Measurements from ENCODE around the gene CYP1A2.

CYP1A2 gene

DNA sequence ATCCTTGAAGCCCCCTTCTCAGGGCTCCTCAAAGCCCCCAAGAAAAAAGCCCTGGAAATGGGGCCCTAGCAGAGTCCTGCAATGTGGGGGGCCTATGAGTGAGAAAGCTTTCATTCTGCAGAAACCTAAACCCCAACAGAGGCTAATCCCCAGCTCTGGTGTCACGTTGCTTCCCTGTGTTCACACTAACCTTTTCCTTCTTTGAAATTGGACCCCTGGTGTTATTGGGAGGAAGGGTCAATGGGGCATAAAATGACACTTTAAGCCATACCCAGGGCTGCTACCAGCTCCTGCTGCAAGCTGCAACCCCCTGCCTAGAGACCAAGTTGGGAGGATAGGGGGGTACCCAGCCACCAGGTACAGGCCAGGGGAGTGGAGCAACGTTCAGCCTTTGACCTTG lies 2.1 kb downstream of the CYP1A2 start:
- no peak overlapping the region for H3K27ac ChIP-seq
- TF ChIP-seq, protein P1, sequence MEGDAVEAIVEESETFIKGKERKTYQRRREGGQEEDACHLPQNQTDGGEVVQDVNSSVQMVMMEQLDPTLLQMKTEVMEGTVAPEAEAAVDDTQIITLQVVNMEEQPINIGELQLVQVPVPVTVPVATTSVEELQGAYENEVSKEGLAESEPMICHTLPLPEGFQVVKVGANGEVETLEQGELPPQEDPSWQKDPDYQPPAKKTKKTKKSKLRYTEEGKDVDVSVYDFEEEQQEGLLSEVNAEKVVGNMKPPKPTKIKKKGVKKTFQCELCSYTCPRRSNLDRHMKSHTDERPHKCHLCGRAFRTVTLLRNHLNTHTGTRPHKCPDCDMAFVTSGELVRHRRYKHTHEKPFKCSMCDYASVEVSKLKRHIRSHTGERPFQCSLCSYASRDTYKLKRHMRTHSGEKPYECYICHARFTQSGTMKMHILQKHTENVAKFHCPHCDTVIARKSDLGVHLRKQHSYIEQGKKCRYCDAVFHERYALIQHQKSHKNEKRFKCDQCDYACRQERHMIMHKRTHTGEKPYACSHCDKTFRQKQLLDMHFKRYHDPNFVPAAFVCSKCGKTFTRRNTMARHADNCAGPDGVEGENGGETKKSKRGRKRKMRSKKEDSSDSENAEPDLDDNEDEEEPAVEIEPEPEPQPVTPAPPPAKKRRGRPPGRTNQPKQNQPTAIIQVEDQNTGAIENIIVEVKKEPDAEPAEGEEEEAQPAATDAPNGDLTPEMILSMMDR (conservative IDR thresholded peaks at IDR 0.05) = no peak

DNA sequence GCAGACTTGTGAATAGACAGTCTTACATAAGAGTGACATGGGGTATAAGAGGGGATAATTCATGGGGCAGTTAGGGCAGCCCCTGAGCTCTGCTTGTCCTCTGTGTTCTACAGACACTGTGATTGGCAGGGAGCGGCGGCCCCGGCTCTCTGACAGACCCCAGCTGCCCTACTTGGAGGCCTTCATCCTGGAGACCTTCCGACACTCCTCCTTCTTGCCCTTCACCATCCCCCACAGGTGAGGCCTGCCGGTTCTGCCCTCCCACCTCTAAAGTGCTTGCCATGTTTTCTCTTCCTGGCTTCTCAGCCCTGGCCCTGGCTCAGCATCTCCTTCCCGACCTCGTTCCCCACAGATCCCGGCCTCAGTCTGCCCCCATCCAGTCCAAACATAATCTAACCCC lies 3.4 kb downstream of the CYP1A2 start:
- no peak overlapping the region for H3K27ac ChIP-seq
- TF ChIP-seq, protein P1 (conservative IDR thresholded peaks at IDR 0.05) = no peak

DNA sequence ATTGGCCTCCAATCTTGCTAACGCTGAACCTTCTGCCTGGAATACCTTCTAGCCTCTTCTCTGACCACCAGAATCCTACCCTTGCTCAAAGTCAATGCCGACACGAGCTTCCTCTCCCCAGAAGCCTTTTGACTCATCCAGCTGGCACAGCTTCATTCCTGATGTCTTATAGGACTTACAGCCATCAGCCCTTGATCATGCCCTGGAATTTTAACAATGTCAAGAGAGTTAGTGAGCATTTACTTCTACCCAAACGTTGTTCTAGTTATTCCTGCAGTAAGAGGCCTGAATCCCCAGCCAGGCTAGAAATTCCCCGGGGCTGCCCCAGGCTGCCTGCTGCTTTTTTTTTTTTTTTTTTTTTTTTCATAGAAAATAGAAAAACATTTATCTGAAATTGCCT lies 3.9 kb downstream of the CYP1A2 start:
- no peak overlapping the region for H3K27ac ChIP-seq
- TF ChIP-seq, protein P1 (conservative IDR thresholded peaks at IDR 0.05) = no peak

DNA sequence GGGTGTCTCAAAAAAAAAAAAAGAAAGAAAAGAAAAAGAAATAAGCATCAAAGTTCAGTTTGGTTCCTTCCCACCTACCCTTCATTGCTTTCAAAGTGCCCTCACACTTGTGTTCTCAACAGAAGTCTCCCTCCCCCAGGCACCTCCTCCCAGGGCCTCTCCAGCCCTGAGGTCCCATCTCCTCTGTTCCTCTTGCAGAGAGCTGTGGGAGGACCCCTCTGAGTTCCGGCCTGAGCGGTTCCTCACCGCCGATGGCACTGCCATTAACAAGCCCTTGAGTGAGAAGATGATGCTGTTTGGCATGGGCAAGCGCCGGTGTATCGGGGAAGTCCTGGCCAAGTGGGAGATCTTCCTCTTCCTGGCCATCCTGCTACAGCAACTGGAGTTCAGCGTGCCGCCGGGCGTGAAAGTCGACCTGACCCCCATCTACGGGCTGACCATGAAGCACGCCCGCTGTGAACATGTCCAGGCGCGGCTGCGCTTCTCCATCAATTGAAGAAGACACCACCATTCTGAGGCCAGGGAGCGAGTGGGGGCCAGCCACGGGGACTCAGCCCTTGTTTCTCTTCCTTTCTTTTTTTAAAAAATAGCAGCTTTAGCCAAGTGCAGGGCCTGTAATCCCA lies 6.1 kb downstream of the CYP1A2 start:
- TF ChIP-seq, protein P1 (conservative IDR thresholded peaks at IDR 0.05) = no peak
- no peak overlapping the region for H3K27ac ChIP-seq

DNA sequence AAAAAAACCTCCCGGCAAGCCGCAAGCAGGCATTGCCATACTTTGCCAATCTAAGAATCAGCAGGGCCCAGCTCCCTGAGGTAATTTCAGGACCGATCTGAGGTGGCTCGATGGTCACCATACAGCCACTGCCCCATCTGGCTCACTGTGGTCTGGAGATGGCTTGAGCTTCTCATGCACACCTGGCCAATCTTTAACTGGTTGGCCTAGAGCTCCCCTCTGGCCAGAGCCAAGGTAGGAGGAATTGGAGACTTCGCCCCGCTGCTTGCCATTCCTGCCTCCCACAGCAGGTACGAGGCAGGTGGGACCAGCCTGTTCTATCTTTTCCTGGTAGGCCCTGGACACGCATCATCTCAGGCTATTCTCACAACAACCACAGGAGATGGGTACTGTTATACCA lies 10.1 kb downstream of the CYP1A2 start:
- TF ChIP-seq, protein P1 (conservative IDR thresholded peaks at IDR 0.05) = no peak
- no peak overlapping the region for H3K27ac ChIP-seq

DNA sequence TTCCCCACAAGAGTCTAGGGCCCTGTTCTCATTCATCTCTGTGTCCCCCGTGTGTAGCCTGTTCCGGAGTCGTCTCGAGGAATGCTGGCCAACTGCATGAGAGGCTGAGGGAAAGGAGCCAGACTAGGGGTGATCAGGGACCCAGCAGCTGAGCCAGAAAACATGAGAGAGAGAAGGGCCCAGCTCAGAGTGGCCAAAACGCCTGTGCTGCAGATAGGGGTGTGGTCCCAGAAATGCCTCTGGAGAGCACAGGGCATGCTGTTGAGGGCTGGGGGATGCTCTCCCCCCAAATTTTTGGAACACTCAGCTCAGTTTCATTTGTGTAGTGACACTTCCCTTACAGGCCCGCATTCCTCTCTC lies 14.1 kb downstream of the CYP1A2 start:
- TF ChIP-seq, protein P1 (conservative IDR thresholded peaks at IDR 0.05) = no peak
- H3K27ac ChIP-seq = no peak overlapping the region

DNA sequence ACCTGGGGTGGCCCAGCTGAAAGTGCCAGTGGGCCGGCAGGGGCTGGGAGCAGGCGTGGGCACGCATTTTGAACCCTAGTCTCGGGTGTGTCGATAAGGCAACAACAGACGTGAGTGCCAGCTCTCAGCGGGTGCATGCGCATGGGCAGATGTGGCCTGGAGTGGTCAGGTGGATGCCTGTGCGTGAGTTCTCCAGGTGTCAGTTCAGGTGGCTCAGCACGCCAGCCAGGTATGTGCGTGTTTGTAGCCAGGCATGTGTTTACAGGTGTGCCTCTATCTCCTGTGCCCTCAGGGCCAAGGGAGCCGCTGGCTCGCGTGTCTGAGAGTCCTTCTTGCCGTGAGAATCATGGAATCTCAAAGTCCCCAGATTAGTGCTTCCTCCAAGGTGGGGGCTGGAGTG lies 14.8 kb downstream of the CYP1A2 start:
- TF ChIP-seq, protein P1 (conservative IDR thresholded peaks at IDR 0.05) = no peak
- H3K27ac ChIP-seq = no peak overlapping the region; the same call in 1 of the 2 replicates

Data from VCaP (cell line).